Measurements from ENCODE around the gene TBC1D22A. TPM values are rescaled to one million over a fixed set of nuclear protein-coding genes. Genes with fewer than 3 reads are reported as not detected.

TBC1D22A gene
- total and polyA plus RNA-seq, 10 of the 15 experiments (the other 5 are each of a cell fraction or from before 2014, with no cell fraction given), result 0.63 to 44.7 (median 27.4) TPM

DNA sequence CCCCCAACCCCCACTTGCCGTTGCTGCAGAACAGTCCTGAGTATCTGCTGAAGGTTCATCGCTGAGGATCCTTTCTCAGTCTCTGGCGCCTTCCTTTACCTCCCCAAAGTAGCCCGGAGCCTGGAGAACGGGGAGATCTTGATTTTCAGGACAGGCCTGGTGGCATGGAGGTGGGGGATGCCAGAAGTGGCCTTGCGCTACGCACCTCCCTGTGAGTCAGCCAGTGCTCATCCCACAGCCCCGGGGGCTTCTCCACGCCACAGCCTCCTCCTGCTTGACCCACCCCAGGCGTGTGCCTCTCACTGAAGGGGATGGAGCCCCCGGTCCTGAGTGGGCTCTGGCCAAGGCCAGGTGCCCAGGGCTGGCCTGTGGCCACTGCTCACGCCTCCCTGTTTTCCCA, 339.6 kb downstream of the TBC1D22A start:
- no peak for DNase-seq (ENCODE audit: low read depth, low spot score)
- Histone ChIP-seq H3K27ac (ENCODE audit: control insufficient read depth, insufficient read depth) (no peak overlapping the region), H3K9ac (ENCODE audit: control insufficient read depth, insufficient read depth, low read length) (no peak overlapping the region), H3K4me1 (ENCODE audit: control insufficient read depth, insufficient read depth, low read length) (no peaks in the 10 kb centered on the region), H4K20me1 (ENCODE audit: control insufficient read depth, insufficient read depth) (no peaks in the 10 kb centered on the region), H3K4me3 (no peak overlapping the region), H3K4me2 (ENCODE audit: control insufficient read depth, insufficient read depth) (no peak overlapping the region), H3K27me3 (replicated peaks in 1 of 2; ENCODE audit: control insufficient read depth in 2 of 2, insufficient read depth in 2 of 2, low read length in 1 of 2) (no peaks in the 10 kb centered on the region), H2AFZ (ENCODE audit: control insufficient read depth, low read depth, low read length) (no peak overlapping the region), H3K9me3 (replicated peaks; ENCODE audit: control insufficient read depth, insufficient read depth, low read length) (no peaks in the 10 kb centered on the region), H3K36me3 (ENCODE audit: control insufficient read depth in 2 of 2, insufficient read depth in 2 of 2, low read length in 1 of 2) (no peaks in the 10 kb centered on the region; a peak in 1 of 4 replicates), H3K79me2 (ENCODE audit: control insufficient read depth, insufficient read depth, low read length) (no peaks in the 10 kb centered on the region)
- ChIA-PET POLR2A (no interaction called here), SMC1A (ENCODE audit: uncharacterized antibody, unreplicated experiment) (no interaction called here), RAD21 (ENCODE audit: unreplicated experiment) (no interaction called here), CTCF (no interaction called here)
- intact Hi-C loops (cut with micrococcal nuclease; ENCODE audit: unreplicated experiment) (no loop called here), in situ Hi-C loops (cut with MboI) (no loop called here)
- no TSS peak for BruUV-seq (replicated peaks)
- FAIRE-seq, result no peak
- TF ChIP-seq SMAD1 (IDR thresholded peaks at IDR 0.05; ENCODE audit: low read depth, partially characterized antibody) (no peak), RFX5 (IDR thresholded peaks at IDR 0.05; ENCODE audit: low read depth, low read length) (no peak), KLF5 (IDR thresholded peaks at IDR 0.05; ENCODE audit: partially characterized antibody) (no peak), EZH2 (IDR thresholded peaks at IDR 0.05; ENCODE audit: borderline replicate concordance, control insufficient read depth, low read depth, low read length) (no peak), NFIC (IDR thresholded peaks at IDR 0.05; ENCODE audit: low read depth, low read length) (no peak), ETV6 (conservative IDR thresholded peaks at IDR 0.05 in 1 of 2, IDR thresholded peaks at IDR 0.05 in 1 of 2; ENCODE audit: borderline replicate concordance in 1 of 2, low read depth in 1 of 2) (no peak), CREM (IDR thresholded peaks at IDR 0.05; ENCODE audit: low read depth) (no peak), FOXM1 (IDR thresholded peaks at IDR 0.05; ENCODE audit: low read depth, low read length) (no peak), EGR1 (IDR thresholded peaks at IDR 0.05; ENCODE audit: borderline replicate concordance in 1 of 2, low read depth in 2 of 2, low read length in 2 of 2) (no peak), RB1 (IDR thresholded peaks at IDR 0.05; ENCODE audit: borderline replicate concordance) (no peak), NFYA (IDR thresholded peaks at IDR 0.05; ENCODE audit: borderline replicate concordance, low read depth, low read length) (no peak), RCOR1 (conservative IDR thresholded peaks at IDR 0.05; ENCODE audit: low read depth, low read length) (no peak), ASH2L (IDR thresholded peaks at IDR 0.05; ENCODE audit: borderline replicate concordance, low read depth) (no peak), SP1 (IDR thresholded peaks at IDR 0.05; ENCODE audit: low read depth, low read length) (no peak), ZNF274 (IDR thresholded peaks at IDR 0.05; ENCODE audit: insufficient read depth, insufficient read length) (no peak), FOS (IDR thresholded peaks at IDR 0.05; ENCODE audit: borderline replicate concordance, extremely low read depth, insufficient read length) (no peak), EP300 (IDR thresholded peaks at IDR 0.05; ENCODE audit: borderline replicate concordance in 1 of 2, control insufficient read depth in 1 of 2, low read depth in 2 of 2, low read length in 2 of 2) (no peak)
- TF ChIP-seq, protein P1, sequence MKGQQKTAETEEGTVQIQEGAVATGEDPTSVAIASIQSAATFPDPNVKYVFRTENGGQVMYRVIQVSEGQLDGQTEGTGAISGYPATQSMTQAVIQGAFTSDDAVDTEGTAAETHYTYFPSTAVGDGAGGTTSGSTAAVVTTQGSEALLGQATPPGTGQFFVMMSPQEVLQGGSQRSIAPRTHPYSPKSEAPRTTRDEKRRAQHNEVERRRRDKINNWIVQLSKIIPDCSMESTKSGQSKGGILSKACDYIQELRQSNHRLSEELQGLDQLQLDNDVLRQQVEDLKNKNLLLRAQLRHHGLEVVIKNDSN (IDR thresholded peaks at IDR 0.05; ENCODE audit: borderline replicate concordance, extremely low read length, insufficient read depth, low read depth, low read length), result no peak
- TF ChIP-seq, protein P2, sequence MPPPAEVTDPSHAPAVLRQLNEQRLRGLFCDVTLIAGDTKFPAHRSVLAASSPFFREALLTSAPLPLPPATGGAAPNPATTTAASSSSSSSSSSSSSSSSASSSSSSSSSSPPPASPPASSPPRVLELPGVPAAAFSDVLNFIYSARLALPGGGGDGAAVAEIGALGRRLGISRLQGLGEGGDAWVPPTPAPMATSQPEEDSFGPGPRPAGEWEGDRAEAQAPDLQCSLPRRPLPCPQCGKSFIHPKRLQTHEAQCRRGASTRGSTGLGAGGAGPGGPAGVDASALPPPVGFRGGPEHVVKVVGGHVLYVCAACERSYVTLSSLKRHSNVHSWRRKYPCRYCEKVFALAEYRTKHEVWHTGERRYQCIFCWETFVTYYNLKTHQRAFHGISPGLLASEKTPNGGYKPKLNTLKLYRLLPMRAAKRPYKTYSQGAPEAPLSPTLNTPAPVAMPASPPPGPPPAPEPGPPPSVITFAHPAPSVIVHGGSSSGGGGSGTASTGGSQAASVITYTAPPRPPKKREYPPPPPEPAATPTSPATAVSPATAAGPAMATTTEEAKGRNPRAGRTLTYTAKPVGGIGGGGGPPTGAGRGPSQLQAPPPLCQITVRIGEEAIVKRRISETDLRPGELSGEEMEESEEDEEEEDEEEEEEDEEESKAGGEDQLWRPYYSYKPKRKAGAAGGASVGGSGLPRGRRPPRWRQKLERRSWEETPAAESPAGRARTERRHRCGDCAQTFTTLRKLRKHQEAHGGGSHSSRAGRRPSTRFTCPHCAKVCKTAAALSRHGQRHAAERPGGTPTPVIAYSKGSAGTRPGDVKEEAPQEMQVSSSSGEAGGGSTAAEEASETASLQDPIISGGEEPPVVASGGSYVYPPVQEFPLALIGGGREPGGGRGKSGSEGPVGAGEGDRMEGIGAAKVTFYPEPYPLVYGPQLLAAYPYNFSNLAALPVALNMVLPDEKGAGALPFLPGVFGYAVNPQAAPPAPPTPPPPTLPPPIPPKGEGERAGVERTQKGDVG (CRISPR knock-in tag; IDR thresholded peaks at IDR 0.05), result no peak
- 95% methylated on average over 10 of the region's 12 CpGs for WGBS (ENCODE audit: insufficient coverage, insufficient replicate concordance, low lambda C conversion rate, missing lambda C conversion rate)
- ATAC-seq, result no peak

Data from GM12878 (cell line).